Hair follicle dermal papilla cell (primary cell): ENCODE results near the gene SPATA31D1. TPM values are rescaled to one million over a fixed set of nuclear protein-coding genes. Genes with fewer than 3 reads are reported as not detected.

Experiments
- total RNA-seq: library from RNA; depleted of rRNA; stranded (reverse); fragments of >200 nt; gene quantifications from 2 replicates; pipeline ENCODE4 v1.2.3, GENCODE V29; 2012

SPATA31D1 gene
- total RNA-seq = not detected in 2 replicates

GRCh38 chr9:81988472-81988871 is at the start of gene SPATA31D1:
TSS of gene SPATA31D1 (plus strand) at chr9:81988772. CDS start at chr9:81988819, 47 bp downstream.

GRCh38 chr9:81943393-81943792 is 45.2 kb upstream of the SPATA31D1 start, which contains the start of gene SPATA31D3:
TSS of gene SPATA31D3 (plus strand) at chr9:81943500. CDS start at chr9:81943586, 86 bp downstream.

Other genes starting within 250 kb of the SPATA31D1 start
- not detected in 2 replicates for gene SPATA31D4, start 60.3 kb upstream of the SPATA31D1 start, total RNA-seq
- not detected in 2 replicates for gene SPATA31D3, start 45.3 kb upstream of the SPATA31D1 start, total RNA-seq